H1 (cell line): ENCODE measurements around the gene UBQLNL.

Experiments used
- MAX ChIP-seq: IDR thresholded peaks from 2 replicates; pipeline ENCODE4 v1.6.1; 2012; ENCODE audit warnings: inconsistent platforms
- SP2 ChIP-seq: IDR thresholded peaks from 2 replicates; pipeline ENCODE4 v1.6.1; 2012; ENCODE audit warnings: mild to moderate bottlenecking, low read length, inconsistent platforms

GRCh38 chr11:5556596-5557188 is 40.2 kb upstream of the UBQLNL start:
- TF ChIP-seq MAX: no peak
- TF ChIP-seq SP2: no peak
